ENCODE data around the gene IGFBP4.

- no peak for TF ChIP-seq EZH2 (IDR thresholded peaks at IDR 0.05)
- no peak for TF ChIP-seq POLR2AphosphoS5 (IDR thresholded peaks at IDR 0.05; ENCODE audit: borderline replicate concordance, low read depth, low read length)
Observed at GRCh38 chr17:40415390-40415789, 27.9 kb upstream of the IGFBP4 start.
